HepG2 (cell line): ENCODE results near the gene GAREM1. TPM values are rescaled to one million over a fixed set of nuclear protein-coding genes. Genes with fewer than 3 reads are reported as not detected.
"Not testable (repeated sequence)": the region's sequence is repeated elsewhere in the genome, so short reads cannot be mapped to it uniquely, and the experiment has no call there.

ENCODE experiments used
- ATAC-seq: fragments of 200-7000 bp; cut with Tn5 transposase; 3 replicates; pipeline ENCODE4 v1.9.1; 2020; ENCODE audit warnings: mild to moderate bottlenecking, moderate library complexity
- BruUV-seq: library from RNA; stranded (reverse); fragments of 400-500 nt; replicated peaks from 2 replicates; lab custom pipeline; 2021; lab: Mats Ljungman, UMichigan
- CTCF ChIA-PET: fragments of 300-600 bp; formaldehyde crosslinking; extraction: SDS; loops from one replicate; lab custom pipeline; 2021; ENCODE audit warnings: low total read pairs, inconsistent platforms, low intra/inter-chr PET ratio; lab: Yijun Ruan, JAX
- POLR2A ChIA-PET: fragments of 350-600 bp; sonication (Branson Sonifier 250); formaldehyde crosslinking; loops from one replicate; lab custom pipeline; 2020; ENCODE audit warnings: antibody characterized with exemption, inconsistent platforms; lab: Yijun Ruan, JAX
- DNase-seq: peaks from one replicate; pipeline ENCODE4 v3.0.0-alpha.2; 2015; ENCODE audit warnings: low spot score
- FAIRE-seq: peaks from 3 replicates; lab custom pipeline; 2011; peaks lifted over from hg19 to GRCh38; lab: Jason Lieb, UNC
- H2AFZ ChIP-seq: one replicate; pipeline ENCODE4 v1.6.1; 2011; ENCODE audit warnings: low read length, inconsistent platforms
- H3K27ac ChIP-seq: fragments of 300-600 bp; 3 replicates; pipeline ENCODE4 v1.8.0; 2011; ENCODE audit warnings: mixed run types, mild to moderate bottlenecking, mixed read lengths, low read length, inconsistent platforms; ENCODE audit not compliant: insufficient read depth; ENCODE audit errors: extremely low read length
- H3K27me3 ChIP-seq, 2 experiments: fragments of 200-600 bp in 1 of 2; 2 replicates in 1 of 2; 3 replicates in 1 of 2; pipeline versions ENCODE4 v1.6.0 to v1.8.0; 2011; ENCODE audit warnings: low read length in 2 of 2, mild to moderate bottlenecking in 2 of 2, moderate library complexity in 2 of 2, inconsistent platforms in 1 of 2; ENCODE audit not compliant: insufficient read depth in 2 of 2, control insufficient read depth in 1 of 2
- H3K36me3 ChIP-seq, 2 experiments: fragments of 200-600 bp in 1 of 2; replicated peaks in 1 of 2; 2 replicates in 1 of 2; 3 replicates in 1 of 2; pipeline versions ENCODE4 v1.5.1 to v1.8.0; 2011; ENCODE audit warnings: low read length in 2 of 2, inconsistent platforms in 1 of 2; ENCODE audit not compliant: insufficient read depth in 2 of 2, control insufficient read depth in 1 of 2
- H3K4me1 ChIP-seq: 2 replicates; pipeline ENCODE4 v1.5.1; 2012; ENCODE audit warnings: low read length, inconsistent platforms; ENCODE audit not compliant: insufficient read depth
- H3K4me2 ChIP-seq: 2 replicates; pipeline ENCODE4 v1.6.0; 2011; ENCODE audit warnings: low read depth, low read length, inconsistent platforms
- H3K4me3 ChIP-seq, 3 experiments: fragments of 200-600 bp in 1 of 3; sonication (generic), shearing (Covaris generic) in 1 of 3; replicated peaks in 1 of 3; 2 replicates each; pipeline ENCODE4 v1.5.1; 2011 to 2016; ENCODE audit warnings: low read length in 3 of 3, inconsistent platforms in 2 of 3, low read depth in 2 of 3, mild to moderate bottlenecking in 2 of 3, control low read depth in 1 of 3, mixed read lengths in 1 of 3; ENCODE audit not compliant: insufficient read depth in 1 of 3
- H3K79me2 ChIP-seq: one replicate; pipeline ENCODE4 v1.6.1; 2011; ENCODE audit warnings: low read length, inconsistent platforms; ENCODE audit not compliant: insufficient read depth
- H3K9ac ChIP-seq: 2 replicates; pipeline ENCODE4 v1.6.0; 2011; ENCODE audit warnings: mild to moderate bottlenecking, low read depth, low read length, inconsistent platforms; ENCODE audit not compliant: insufficient read depth
- H3K9me3 ChIP-seq: 2 replicates; pipeline ENCODE4 v1.5.1; 2012; ENCODE audit warnings: mild to moderate bottlenecking, low read length
- H4K20me1 ChIP-seq: 2 replicates; pipeline ENCODE4 v1.6.0; 2011; ENCODE audit warnings: inconsistent platforms, mild to moderate bottlenecking, low read length, moderate library complexity; ENCODE audit not compliant: insufficient read depth
- CBX2 ChIP-seq, 2 experiments: fragments of 200-600 bp in 1 of 2; sonication (generic); formaldehyde crosslinking in 1 of 2; IDR thresholded peaks; 2 replicates each; pipeline versions ENCODE4 v1.7.0 to v1.8.1; 2018 to 2022; ENCODE audit warnings: low read depth in 2 of 2, low read length in 1 of 2, mild to moderate bottlenecking in 1 of 2, missing genetic modification reagents in 1 of 2
- GATAD1 ChIP-seq: IDR thresholded peaks from 2 replicates; pipeline ENCODE4 v1.6.1; 2016; ENCODE audit warnings: missing genetic modification reagents, missing compliant biosample characterization
- MIER2 ChIP-seq: IDR thresholded peaks from 2 replicates; pipeline ENCODE4 v1.6.1; 2016; ENCODE audit warnings: missing biosample characterization, missing genetic modification reagents
- MZF1 ChIP-seq: sonication (generic); formaldehyde crosslinking; IDR thresholded peaks from 2 replicates; pipeline ENCODE4 v1.8.1; 2023; ENCODE audit warnings: mild to moderate bottlenecking, missing genetic modification reagents, borderline replicate concordance
- NFE2L2 ChIP-seq: fragments of 150-350 bp; IDR thresholded peaks from 2 replicates; pipeline ENCODE4 v1.6.1; 2014; ENCODE audit warnings: low read length
- TERF1 ChIP-seq: sonication (generic); formaldehyde crosslinking; IDR thresholded peaks from 2 replicates; pipeline ENCODE4 v1.8.0; 2022; ENCODE audit warnings: mild to moderate bottlenecking, missing genetic modification reagents, moderate library complexity
- ZFP36 ChIP-seq: fragments of 150-350 bp; IDR thresholded peaks from 2 replicates; pipeline ENCODE4 v1.6.1; 2018; ENCODE audit warnings: borderline replicate concordance, low read length, low read depth; ENCODE audit not compliant: partially characterized antibody
- ZNF460 ChIP-seq: sonication (generic); formaldehyde crosslinking; IDR thresholded peaks from 2 replicates; pipeline ENCODE4 v1.5.1; 2020; ENCODE audit warnings: missing genetic modification reagents, mild to moderate bottlenecking, borderline replicate concordance
- ZNF501 ChIP-seq: sonication (generic); formaldehyde crosslinking; IDR thresholded peaks from 2 replicates; pipeline ENCODE4 v1.5.1; 2020; ENCODE audit warnings: mild to moderate bottlenecking, moderate library complexity, missing genetic modification reagents
- ZNF7 ChIP-seq: IDR thresholded peaks from 2 replicates; pipeline ENCODE4 v1.6.1; 2016; ENCODE audit warnings: missing biosample characterization, missing genetic modification reagents
- WGBS: methylation state at CpG from one replicate; pipeline ENCODE4 v1.1.6; 2017; ENCODE audit warnings: low lambda C conversion rate; 5-methylcytosine and 5-hydroxymethylcytosine counted together
- in situ Hi-C: cut with HindIII; loops from 2 replicates; pipeline ENCODE4 v1.10.0; 2017; ENCODE audit warnings: low pct_unique_long_range_greater_than_20kb; ENCODE audit not compliant: extremely low pct_ligation_motif_present
- intact Hi-C: fragments of 100-400 bp; cut with micrococcal nuclease; formaldehyde crosslinking; loops from one replicate; pipeline ENCODE4 v1.10.0; 2022; ENCODE audit not compliant: unreplicated experiment
- polyA plus RNA-seq, 8 experiments: library from polyadenylated mRNA; depleted of rRNA in 3 of 8; stranded (reverse) in 7 of 8; unstranded in 1 of 8; fragments of >200 nt; fragmentation: Illumina TruSeq in 4 of 8; extraction: Trizol in 4 of 8; gene quantifications; 2 replicates each; pipeline versions ENCODE4 v1.2.1 to v1.2.3, GENCODE V29; 2011 to 2016; ENCODE audit warnings: low read depth in 4 of 8, missing spikeins in 1 of 8, mixed read lengths in 1 of 8; ENCODE audit not compliant: insufficient read depth in 1 of 8
- total RNA-seq, 5 experiments: library from RNA; depleted of rRNA; stranded (reverse); fragments of >200 nt; fragmentation: Illumina TruSeq; extraction: Trizol; gene quantifications; 2 replicates each; pipeline ENCODE4 v1.2.3, GENCODE V29; 2016; ENCODE audit warnings: low read depth in 1 of 5
- TF ChIP-seq, protein P1 (sequence below): sonication (generic); formaldehyde crosslinking; IDR thresholded peaks from 2 replicates; pipeline ENCODE4 v1.9.0; 2021; ENCODE audit warnings: missing genetic modification reagents, borderline replicate concordance
- TF ChIP-seq, protein P2 (sequence below): sonication (generic); formaldehyde crosslinking; IDR thresholded peaks from 2 replicates; pipeline ENCODE4 v1.8.0; 2022; ENCODE audit warnings: missing genetic modification reagents, mild to moderate bottlenecking, borderline replicate concordance
- TF ChIP-seq, protein P3 (sequence below): sonication (generic); formaldehyde crosslinking; IDR thresholded peaks from 2 replicates; pipeline ENCODE4 v1.9.0; 2021; ENCODE audit warnings: missing genetic modification reagents, borderline replicate concordance

GAREM1 gene
- total and polyA plus RNA-seq, 2 of the 13 experiments (the other 11 are each of a cell fraction or from before 2014, with no cell fraction given), result 2.5 to 2.9 TPM

- H3K4me2 ChIP-seq, result no peak overlapping the region
- intact Hi-C loops, result no loop called here
- TF ChIP-seq TERF1 (CRISPR knock-in tag) (no peak), CBX2 (IDR thresholded peaks at IDR 0.05; ENCODE audit: low read depth, low read length) (no peak), CBX2 (CRISPR knock-in tag; IDR thresholded peaks at IDR 0.05; ENCODE audit: low read depth) (no peak), MZF1 (CRISPR knock-in tag) (no peak), ZFP36 (no peak), ZNF501 (no peak), ZNF460 (CRISPR knock-in tag) (no peak), ZNF7 (CRISPR knock-in tag) (no peak), NFE2L2 (no peak), MIER2 (CRISPR knock-in tag) (no peak), GATAD1 (CRISPR knock-in tag) (no peak)
- TF ChIP-seq, protein P1, sequence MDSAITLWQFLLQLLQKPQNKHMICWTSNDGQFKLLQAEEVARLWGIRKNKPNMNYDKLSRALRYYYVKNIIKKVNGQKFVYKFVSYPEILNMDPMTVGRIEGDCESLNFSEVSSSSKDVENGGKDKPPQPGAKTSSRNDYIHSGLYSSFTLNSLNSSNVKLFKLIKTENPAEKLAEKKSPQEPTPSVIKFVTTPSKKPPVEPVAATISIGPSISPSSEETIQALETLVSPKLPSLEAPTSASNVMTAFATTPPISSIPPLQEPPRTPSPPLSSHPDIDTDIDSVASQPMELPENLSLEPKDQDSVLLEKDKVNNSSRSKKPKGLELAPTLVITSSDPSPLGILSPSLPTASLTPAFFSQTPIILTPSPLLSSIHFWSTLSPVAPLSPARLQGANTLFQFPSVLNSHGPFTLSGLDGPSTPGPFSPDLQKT (CRISPR knock-in tag), result no peak
- TF ChIP-seq, protein P2, sequence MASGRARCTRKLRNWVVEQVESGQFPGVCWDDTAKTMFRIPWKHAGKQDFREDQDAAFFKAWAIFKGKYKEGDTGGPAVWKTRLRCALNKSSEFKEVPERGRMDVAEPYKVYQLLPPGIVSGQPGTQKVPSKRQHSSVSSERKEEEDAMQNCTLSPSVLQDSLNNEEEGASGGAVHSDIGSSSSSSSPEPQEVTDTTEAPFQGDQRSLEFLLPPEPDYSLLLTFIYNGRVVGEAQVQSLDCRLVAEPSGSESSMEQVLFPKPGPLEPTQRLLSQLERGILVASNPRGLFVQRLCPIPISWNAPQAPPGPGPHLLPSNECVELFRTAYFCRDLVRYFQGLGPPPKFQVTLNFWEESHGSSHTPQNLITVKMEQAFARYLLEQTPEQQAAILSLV (CRISPR knock-in tag), result no peak
- TF ChIP-seq, protein P3, sequence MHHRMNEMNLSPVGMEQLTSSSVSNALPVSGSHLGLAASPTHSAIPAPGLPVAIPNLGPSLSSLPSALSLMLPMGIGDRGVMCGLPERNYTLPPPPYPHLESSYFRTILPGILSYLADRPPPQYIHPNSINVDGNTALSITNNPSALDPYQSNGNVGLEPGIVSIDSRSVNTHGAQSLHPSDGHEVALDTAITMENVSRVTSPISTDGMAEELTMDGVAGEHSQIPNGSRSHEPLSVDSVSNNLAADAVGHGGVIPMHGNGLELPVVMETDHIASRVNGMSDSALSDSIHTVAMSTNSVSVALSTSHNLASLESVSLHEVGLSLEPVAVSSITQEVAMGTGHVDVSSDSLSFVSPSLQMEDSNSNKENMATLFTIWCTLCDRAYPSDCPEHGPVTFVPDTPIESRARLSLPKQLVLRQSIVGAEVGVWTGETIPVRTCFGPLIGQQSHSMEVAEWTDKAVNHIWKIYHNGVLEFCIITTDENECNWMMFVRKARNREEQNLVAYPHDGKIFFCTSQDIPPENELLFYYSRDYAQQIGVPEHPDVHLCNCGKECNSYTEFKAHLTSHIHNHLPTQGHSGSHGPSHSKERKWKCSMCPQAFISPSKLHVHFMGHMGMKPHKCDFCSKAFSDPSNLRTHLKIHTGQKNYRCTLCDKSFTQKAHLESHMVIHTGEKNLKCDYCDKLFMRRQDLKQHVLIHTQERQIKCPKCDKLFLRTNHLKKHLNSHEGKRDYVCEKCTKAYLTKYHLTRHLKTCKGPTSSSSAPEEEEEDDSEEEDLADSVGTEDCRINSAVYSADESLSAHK, result no peak
- TF ChIP-seq, all 625 proteins: peak for 0
- Histone ChIP-seq H3K4me1 (peaks cover 8% of the 10 kb centered on the region), H3K79me2 (no peaks in the 10 kb centered on the region), H3K27me3 (no peaks in the 10 kb centered on the region), H2AFZ (no peak overlapping the region), H3K9ac (no peak overlapping the region), H3K4me3 (no peak overlapping the region), H4K20me1 (no peaks in the 10 kb centered on the region), H3K36me3 (no peaks in the 10 kb centered on the region), H3K27ac (no peak overlapping the region), H3K9me3 (no peaks in the 10 kb centered on the region)
- no TSS peak for BruUV-seq
- WGBS, result 81% methylated on average over 2 of the region's 2 CpGs
- ChIA-PET POLR2A (no interaction called here), CTCF (interaction anchor here (1.8 kb wide), 1 partner anchor 178 kb away, joined by 4 read pairs; the partner anchor contains the start of gene GAREM1)
- no peak for FAIRE-seq
- DNase-seq, result no peak
- in situ Hi-C loops, result no loop called here
- ATAC-seq, result no peak
Observed at GRCh38 chr18:32293107-32293506, 177.6 kb downstream of the GAREM1 start.

- H3K4me2 ChIP-seq, H3K36me3 ChIP-seq, FAIRE-seq, H3K27ac ChIP-seq, ATAC-seq, H3K4me3 ChIP-seq, H3K9ac ChIP-seq, DNase-seq, H3K4me1 ChIP-seq, POLR2A ChIA-PET, in situ Hi-C loops, intact Hi-C loops, BruUV-seq, H3K9me3 ChIP-seq, H4K20me1 ChIP-seq, H2AFZ ChIP-seq, H3K79me2 ChIP-seq, H3K27me3 ChIP-seq: not testable (repeated sequence)
- 93% methylated on average over 3 of the region's 3 CpGs for WGBS
- CTCF ChIA-PET, result interaction anchor here (1.8 kb wide), 1 partner anchor 179 kb away, joined by 4 read pairs; the partner anchor contains the start of gene GAREM1
Observed at GRCh38 chr18:32291623-32292022, 179.1 kb downstream of the GAREM1 start.
